OCI-LY1 (cell line): Measurements from ENCODE around the gene RFC3.
A peak's percentile ranks its signal among the peaks of the same experiment; 100 is the strongest.
"Not testable (repeated sequence)": the region's sequence is repeated elsewhere in the genome, so short reads cannot be mapped to it uniquely, and the experiment has no call there.

Experiments used
- H2AFZ ChIP-seq: fragments of 200-600 bp; sonication (generic), shearing (Covaris generic); 2 replicates; pipeline ENCODE4 v1.6.0; 2014; ENCODE audit warnings: antibody characterized with exemption, mild to moderate bottlenecking, low read length
- H3F3A ChIP-seq: fragments of 200-600 bp; sonication (generic), shearing (Covaris generic); 2 replicates; pipeline ENCODE4 v1.6.0; 2014; ENCODE audit warnings: mild to moderate bottlenecking, antibody characterized with exemption, low read length, moderate library complexity; ENCODE audit not compliant: insufficient read depth
- H3K27ac ChIP-seq: fragments of 200-600 bp; sonication (generic); 2 replicates; pipeline ENCODE4 v1.5.1; 2014; ENCODE audit warnings: low read length, mixed run types, mild to moderate bottlenecking, low read depth; ENCODE audit not compliant: poor library complexity, severe bottlenecking
- H3K27me3 ChIP-seq: fragments of 200-600 bp; sonication (generic); 2 replicates; pipeline ENCODE4 v1.6.0; 2014; ENCODE audit warnings: antibody characterized with exemption, mild to moderate bottlenecking, low read length, moderate library complexity; ENCODE audit not compliant: insufficient read depth
- H3K36me3 ChIP-seq: fragments of 200-600 bp; sonication (generic); 2 replicates; pipeline ENCODE4 v1.6.1; 2014; ENCODE audit warnings: mild to moderate bottlenecking, antibody characterized with exemption, low read length, moderate library complexity, mixed read lengths; ENCODE audit not compliant: insufficient read depth
- H3K4me1 ChIP-seq: fragments of 200-600 bp; sonication (generic); 2 replicates; pipeline ENCODE4 v1.5.1; 2014; ENCODE audit warnings: mild to moderate bottlenecking, low read length, moderate library complexity; ENCODE audit not compliant: insufficient read depth, severe bottlenecking
- H3K4me2 ChIP-seq: fragments of 200-600 bp; sonication (generic), shearing (Covaris generic); 2 replicates; pipeline ENCODE4 v1.6.1; 2014; ENCODE audit warnings: low read length
- H3K4me3 ChIP-seq: fragments of 200-600 bp; sonication (generic); 2 replicates; pipeline ENCODE4 v1.5.1; 2014; ENCODE audit warnings: low read length, low read depth, mild to moderate bottlenecking, mixed read lengths; ENCODE audit not compliant: poor library complexity, severe bottlenecking
- H3K79me2 ChIP-seq: fragments of 200-600 bp; shearing (Covaris generic); 2 replicates; pipeline ENCODE4 v1.6.1; 2016; ENCODE audit warnings: mixed run types, low read length, mixed read lengths; ENCODE audit not compliant: insufficient read depth
- H3K9ac ChIP-seq: fragments of 200-600 bp; sonication (generic), shearing (Covaris generic); 2 replicates; pipeline ENCODE4 v1.6.1; 2014; ENCODE audit warnings: mild to moderate bottlenecking, low read length, mixed read lengths
- H3K9me2 ChIP-seq: fragments of 200-600 bp; sonication (generic), shearing (Covaris generic); 2 replicates; pipeline ENCODE4 v1.6.1; 2014; ENCODE audit warnings: low read depth, mild to moderate bottlenecking, low read length, mixed read lengths
- H3K9me3 ChIP-seq: fragments of 200-600 bp; shearing (Covaris generic); 2 replicates; pipeline ENCODE4 v1.6.1; 2014; ENCODE audit warnings: low read length, mixed read lengths
- H4K20me1 ChIP-seq: fragments of 200-600 bp; sonication (generic), shearing (Covaris generic); 2 replicates; pipeline ENCODE4 v1.6.0; 2016; ENCODE audit warnings: mild to moderate bottlenecking, low read length; ENCODE audit not compliant: insufficient read depth
- CTCF ChIP-seq: fragments of 200-600 bp; sonication (generic), shearing (Covaris generic); IDR thresholded peaks from 2 replicates; pipeline ENCODE4 v1.5.1; 2017; ENCODE audit warnings: mild to moderate bottlenecking, antibody characterized with exemption, low read length, moderate library complexity, mixed read lengths
- EZH2 ChIP-seq: fragments of 200-600 bp; sonication (generic), shearing (Covaris generic); IDR thresholded peaks from 2 replicates; pipeline ENCODE4 v1.8.0; 2017; ENCODE audit warnings: borderline replicate concordance, mixed run types, mild to moderate bottlenecking, antibody characterized with exemption, low read length, moderate library complexity, mixed read lengths

The RFC3 gene

GRCh38 chr13:33806470-33807248, 11.3 kb upstream of the RFC3 start:
- TF ChIP-seq EZH2 (no peak), CTCF (no peak)
- Histone ChIP-seq H4K20me1 (no peaks in the 10 kb centered on the region), H3K27me3 (no peaks in the 10 kb centered on the region), H3K9me3 (peaks cover 3% of the 10 kb centered on the region; the same call in 1 of the 2 replicates), H3K9ac (peak overlapping the region; percentile 53), H2AFZ (no peak overlapping the region), H3K4me2 (peak overlapping the region; percentile 77), H3K4me3 (peak overlapping the region; percentile 38), H3K36me3 (0 out of 2 replicates have a peak, but pooled peaks cover 9% of the 10 kb centered on the region), H3K27ac (peak overlapping the region; percentile 93), H3K79me2 (no peaks in the 10 kb centered on the region), H3F3A (no peaks in the 10 kb centered on the region), H3K9me2 (no peaks in the 10 kb centered on the region), H3K4me1 (peaks cover 40% of the 10 kb centered on the region)

- H3K9me3 ChIP-seq, H4K20me1 ChIP-seq, H3K9ac ChIP-seq, H3K27ac ChIP-seq, H3K27me3 ChIP-seq, H3K36me3 ChIP-seq, H3K79me2 ChIP-seq, H2AFZ ChIP-seq, H3K9me2 ChIP-seq, H3F3A ChIP-seq, H3K4me2 ChIP-seq, H3K4me3 ChIP-seq: not testable (repeated sequence)
- peaks cover 23% of the 10 kb centered on the region for H3K4me1 ChIP-seq
Observed at GRCh38 chr13:33812829-33813228, 5.1 kb upstream of the RFC3 start.

- Histone ChIP-seq H4K20me1 (no peaks in the 10 kb centered on the region), H3K9me3 (no peaks in the 10 kb centered on the region), H3K27ac (peak overlapping the region; percentile 34), H3K36me3 (peaks cover 11% of the 10 kb centered on the region), H3K27me3 (no peaks in the 10 kb centered on the region), H3K9me2 (no peaks in the 10 kb centered on the region), H3K4me2 (no peak overlapping the region), H3K4me1 (peaks cover 17% of the 10 kb centered on the region), H3K4me3 (no peak overlapping the region), H3F3A (no peaks in the 10 kb centered on the region), H2AFZ (no peak overlapping the region), H3K79me2 (peaks cover 21% of the 10 kb centered on the region), H3K9ac (no peak overlapping the region)
- TF ChIP-seq EZH2 (no peak), CTCF (no peak)
Observed at GRCh38 chr13:33815011-33815550, 2.9 kb upstream of the RFC3 start.
